Measurements from ENCODE around the gene CES2. TPM values are rescaled to one million over a fixed set of nuclear protein-coding genes. Genes with fewer than 3 reads are reported as not detected.

The CES2 gene
- polyA plus RNA-seq, 2 of the 4 experiments (the other 2 are of a cell fraction) = 20.3 to 20.4 TPM

GRCh38 chr16:66947302-66948065, 12.2 kb downstream of the CES2 start:
- ChIA-PET POLR2A (no interaction called here), CTCF (interaction anchor here (0.6 to 2.2 kb wide), 18 partner anchors 8 to 250 kb away, joined by 3 to 10 read pairs (median 3); no protein-coding TSS in a partner anchor)
- WGBS (ENCODE audit: missing lambda C conversion rate) = 20% methylated on average over 17 of the region's 23 CpGs
- Histone ChIP-seq H3K27ac (0 out of 6 replicates have a peak overlapping the region, but pooled peaks of 1 of the 2 experiments have one; percentile 21), H3K4me1 (0 out of 3 replicates have a peak, but pooled peaks cover 4% of the 10 kb centered on the region), H3K4me3 (peak overlapping the region; percentile 22; the same call in 2 of the 3 replicates), H3K4me2 (peak overlapping the region; percentile 75), H3K9me3 (peaks cover 8% of the 10 kb centered on the region; the same call in 1 of the 3 replicates)
- FAIRE-seq (peak; percentile 78), DNase-seq (ENCODE audit: low read depth in 1 of 2, low spot score in 1 of 2) (peak; percentile 83 to 94), ATAC-seq (peak; percentile 82 to 93)
- peak; percentile 68 to 79 for TF ChIP-seq RAD21 (conservative IDR thresholded peaks at IDR 0.05 in 1 of 2, IDR thresholded peaks at IDR 0.05 in 1 of 2)
- TF ChIP-seq ESRRA (IDR thresholded peaks at IDR 0.05; ENCODE audit: borderline replicate concordance, low read length) = no peak
- 0 out of 4 replicates have a peak, but pooled peaks of 1 of the 2 experiments have one; percentile 24 for TF ChIP-seq CEBPB (IDR thresholded peaks at IDR 0.05)
- TF ChIP-seq PHF8 (IDR thresholded peaks at IDR 0.05; ENCODE audit: borderline replicate concordance, low read depth) = no peak
- peak; percentile 81 for TF ChIP-seq CTCF (IDR thresholded peaks at IDR 0.05)
- TF ChIP-seq TFCP2L1 (CRISPR knock-in tag; IDR thresholded peaks at IDR 0.05) = 0 out of 2 replicates have a peak, but pooled peaks have one; percentile 45
- TF ChIP-seq SMC3 (IDR thresholded peaks at IDR 0.05) = peak; percentile 51; the same call in 2 of the 3 replicates

GRCh38 chr16:66948134-66948836, 13.0 kb downstream of the CES2 start:
- Histone ChIP-seq H3K4me1 (peaks cover 5% of the 10 kb centered on the region; the same call in 2 of the 3 replicates), H3K27ac (no peak overlapping the region), H3K4me2 (peak overlapping the region; percentile 75), H3K4me3 (no peak overlapping the region; the same call in 2 of the 3 replicates), H3K9me3 (peaks cover 8% of the 10 kb centered on the region; the same call in 1 of the 3 replicates)
- DNase-seq (ENCODE audit: low read depth in 1 of 2, low spot score in 1 of 2) (no peak), ATAC-seq (peak in 1 of 2 experiments; percentile 9; a peak in 1 of 6 replicates), FAIRE-seq (no peak)
- TF ChIP-seq SREBF2 (IDR thresholded peaks at IDR 0.05) = no peak
- no peak for TF ChIP-seq ZFP36 (IDR thresholded peaks at IDR 0.05; ENCODE audit: borderline replicate concordance, partially characterized antibody)
- no peak for TF ChIP-seq HOXB5 (CRISPR knock-in tag; IDR thresholded peaks at IDR 0.05)
- TF ChIP-seq CHD2 (IDR thresholded peaks at IDR 0.05; ENCODE audit: low read length, partially characterized antibody) = no peak
- TF ChIP-seq NR3C1 (IDR thresholded peaks at IDR 0.05) = no peak
- no peak for TF ChIP-seq CTCF (IDR thresholded peaks at IDR 0.05)
- no peak for TF ChIP-seq EHMT2 (IDR thresholded peaks at IDR 0.05; ENCODE audit: low read depth)
- no peak for TF ChIP-seq POLR2A (IDR thresholded peaks at IDR 0.05; ENCODE audit: low read length)
- TF ChIP-seq CBX8 (IDR thresholded peaks at IDR 0.05) = no peak
- TF ChIP-seq HMGXB4 (CRISPR knock-in tag; IDR thresholded peaks at IDR 0.05; ENCODE audit: borderline replicate concordance) = no peak
- no peak for TF ChIP-seq EHF (CRISPR knock-in tag; IDR thresholded peaks at IDR 0.05)
- no peak for TF ChIP-seq CEBPB (IDR thresholded peaks at IDR 0.05)
- no peak for TF ChIP-seq RFX5 (IDR thresholded peaks at IDR 0.05)
- ChIA-PET CTCF (interaction anchor here (0.7 to 2.8 kb wide), 9 partner anchors 9 to 209 kb away, joined by 3 to 13 read pairs (median 3); no protein-coding TSS in a partner anchor), POLR2A (no interaction called here)
- WGBS (ENCODE audit: missing lambda C conversion rate) = 72% methylated on average over 39 of the region's 44 CpGs
